Neural cell (in vitro differentiated cells): Measurements from ENCODE around the gene USP2.

Experiments
- EP300 ChIP-seq: fragments of 450-650 bp; conservative IDR thresholded peaks from 2 replicates; pipeline ENCODE4 v1.6.1; 2014; ENCODE audit warnings: antibody characterized with exemption, mild to moderate bottlenecking, moderate library complexity; ENCODE audit not compliant: poor library complexity, severe bottlenecking
- EZH2 ChIP-seq: fragments of 200-600, 300-800 bp; shearing (Covaris generic), sonication (generic); IDR thresholded peaks from 2 replicates; pipeline ENCODE4 v1.6.1; 2014; ENCODE audit warnings: antibody characterized with exemption, low read length, borderline replicate concordance, mild to moderate bottlenecking; ENCODE audit not compliant: insufficient read depth, poor library complexity, severe bottlenecking
- MXI1 ChIP-seq: fragments of 450-650 bp; conservative IDR thresholded peaks from 2 replicates; pipeline ENCODE4 v1.6.1; 2014; ENCODE audit warnings: antibody characterized with exemption, mild to moderate bottlenecking; ENCODE audit not compliant: poor library complexity, severe bottlenecking
- POLR2AphosphoS5 ChIP-seq: IDR thresholded peaks from 2 replicates; pipeline ENCODE4 v1.6.1; 2012
- RAD21 ChIP-seq: fragments of 450-650 bp; conservative IDR thresholded peaks from 2 replicates; pipeline ENCODE4 v1.6.1; 2014; ENCODE audit warnings: antibody characterized with exemption, mild to moderate bottlenecking, moderate library complexity
- REST ChIP-seq: IDR thresholded peaks from 2 replicates; pipeline ENCODE4 v1.6.1; 2012; ENCODE audit warnings: borderline replicate concordance
- SMC3 ChIP-seq: fragments of 450-650 bp; conservative IDR thresholded peaks from 2 replicates; pipeline ENCODE4 v1.6.1; 2014; ENCODE audit warnings: antibody characterized with exemption, mild to moderate bottlenecking, moderate library complexity; ENCODE audit not compliant: poor library complexity
- TF ChIP-seq, protein P1 (sequence below): fragments of 450-650 bp; IDR thresholded peaks from 2 replicates; pipeline ENCODE4 v1.5.1; 2014; ENCODE audit warnings: antibody characterized with exemption, mild to moderate bottlenecking, moderate library complexity; ENCODE audit not compliant: poor library complexity, severe bottlenecking

DNA sequence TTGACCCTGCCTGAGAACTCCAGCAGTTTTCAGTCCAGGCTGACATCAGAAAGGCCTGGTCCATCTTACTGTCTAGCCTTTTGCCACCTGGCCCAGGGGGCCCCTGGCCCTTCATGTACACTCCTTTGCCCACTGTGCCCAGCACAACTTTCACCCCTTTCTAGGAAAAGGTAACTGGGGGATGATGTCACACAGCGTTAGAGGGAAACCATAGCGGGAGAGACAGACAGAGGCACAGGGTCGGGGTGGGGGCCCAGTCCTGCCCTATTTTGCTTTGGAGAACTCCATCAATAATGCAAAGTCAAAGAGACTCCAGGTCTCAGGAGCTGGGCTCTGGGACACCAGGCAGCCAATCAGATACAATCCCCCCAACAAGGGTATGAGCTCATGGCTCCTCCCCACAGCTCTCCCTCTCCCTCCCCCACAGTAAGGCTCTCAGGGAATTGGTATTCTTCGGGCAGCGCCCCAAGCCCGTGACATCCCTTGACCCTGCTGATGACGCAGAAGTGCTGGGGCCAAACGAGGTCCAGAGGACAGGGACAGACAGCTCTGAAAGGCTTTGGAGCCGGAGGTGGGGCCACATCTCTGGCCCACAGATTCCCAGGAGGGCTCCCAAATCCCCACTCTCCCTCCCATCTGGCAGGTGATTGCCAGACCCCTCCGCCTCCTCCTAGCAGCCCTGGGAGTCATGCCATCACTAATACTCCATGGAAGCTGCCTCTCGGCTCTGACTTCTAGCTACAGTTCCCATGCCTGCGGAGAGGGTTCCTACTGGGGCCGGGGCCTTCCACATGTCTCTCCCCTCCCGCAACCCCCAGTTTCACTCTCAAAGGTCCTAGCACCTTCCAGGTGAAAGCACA lies 5.9 kb downstream of the USP2 start:
- TF ChIP-seq EP300 (no peak), EZH2 (no peak), POLR2AphosphoS5 (no peak), MXI1 (no peak), RAD21 (no peak), SMC3 (no peak), REST (no peak)
- TF ChIP-seq, protein P1, sequence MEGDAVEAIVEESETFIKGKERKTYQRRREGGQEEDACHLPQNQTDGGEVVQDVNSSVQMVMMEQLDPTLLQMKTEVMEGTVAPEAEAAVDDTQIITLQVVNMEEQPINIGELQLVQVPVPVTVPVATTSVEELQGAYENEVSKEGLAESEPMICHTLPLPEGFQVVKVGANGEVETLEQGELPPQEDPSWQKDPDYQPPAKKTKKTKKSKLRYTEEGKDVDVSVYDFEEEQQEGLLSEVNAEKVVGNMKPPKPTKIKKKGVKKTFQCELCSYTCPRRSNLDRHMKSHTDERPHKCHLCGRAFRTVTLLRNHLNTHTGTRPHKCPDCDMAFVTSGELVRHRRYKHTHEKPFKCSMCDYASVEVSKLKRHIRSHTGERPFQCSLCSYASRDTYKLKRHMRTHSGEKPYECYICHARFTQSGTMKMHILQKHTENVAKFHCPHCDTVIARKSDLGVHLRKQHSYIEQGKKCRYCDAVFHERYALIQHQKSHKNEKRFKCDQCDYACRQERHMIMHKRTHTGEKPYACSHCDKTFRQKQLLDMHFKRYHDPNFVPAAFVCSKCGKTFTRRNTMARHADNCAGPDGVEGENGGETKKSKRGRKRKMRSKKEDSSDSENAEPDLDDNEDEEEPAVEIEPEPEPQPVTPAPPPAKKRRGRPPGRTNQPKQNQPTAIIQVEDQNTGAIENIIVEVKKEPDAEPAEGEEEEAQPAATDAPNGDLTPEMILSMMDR: no peak
